NCI-H82 treated with DMSO at 0.1 percent for 48 hours (cell line): ENCODE results near the gene CYP2W1.
"Not testable (repeated sequence)": the region's sequence is repeated elsewhere in the genome, so short reads cannot be mapped to it uniquely, and the experiment has no call there.

Experiments used
- DNase-seq: peaks from one replicate; lab custom pipeline; 2025; ENCODE audit not compliant: unreplicated experiment; lab: John Stamatoyannopoulos, UW

Gene CYP2W1

GRCh38 chr7:1027242-1028043, 44.5 kb downstream of the CYP2W1 start:
- DNase-seq, result no peak

- DNase-seq, result peak; percentile 67
Measured at GRCh38 chr7:1028044-1028770, 45.2 kb downstream of the CYP2W1 start.

GRCh38 chr7:1028775-1029636, 46.0 kb downstream of the CYP2W1 start:
- peak; percentile 26 for DNase-seq

- DNase-seq, result no peak
Measured at GRCh38 chr7:1029637-1030443, 46.9 kb downstream of the CYP2W1 start.

GRCh38 chr7:1030444-1031070, 47.6 kb downstream of the CYP2W1 start:
- no peak for DNase-seq

GRCh38 chr7:1031716-1032455, 48.9 kb downstream of the CYP2W1 start:
- no peak for DNase-seq

- DNase-seq, result no peak
Measured at GRCh38 chr7:1032536-1033181, 49.7 kb downstream of the CYP2W1 start.

- no peak for DNase-seq
Measured at GRCh38 chr7:1033546-1034145, 50.7 kb downstream of the CYP2W1 start.

- DNase-seq, result not testable (repeated sequence)
Measured at GRCh38 chr7:1034769-1035168, 51.8 kb downstream of the CYP2W1 start.

- DNase-seq, result not testable (repeated sequence)
Measured at GRCh38 chr7:1036164-1036928, 53.4 kb downstream of the CYP2W1 start.
